ENCODE measurements around the gene ING3. TPM values are rescaled to one million over a fixed set of nuclear protein-coding genes. Genes with fewer than 3 reads are reported as not detected.

ING3 gene
- polyA plus RNA-seq, 3 donors, result 22.3 to 26.9 (median 25.9) TPM

DNA sequence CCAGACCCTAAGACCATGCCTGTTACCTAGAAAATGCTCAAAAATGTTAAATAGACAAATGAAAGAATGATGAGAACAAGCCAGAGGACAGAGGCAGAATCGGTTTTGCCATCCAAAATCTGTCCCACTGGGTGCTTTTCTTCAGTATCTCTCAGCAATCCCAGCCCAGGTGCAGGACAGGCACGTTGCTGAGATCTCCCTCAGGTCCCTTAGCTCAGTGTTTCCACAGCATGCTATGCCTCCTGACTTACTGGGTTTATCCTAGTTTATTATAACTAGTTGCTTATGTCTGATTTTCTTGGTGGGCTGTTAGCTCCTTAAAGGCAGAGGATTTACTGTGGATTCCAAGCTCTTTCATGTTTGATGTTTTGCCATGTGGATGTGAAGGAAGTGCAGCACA is 58.2 kb downstream of the ING3 start:
- WGBS (ENCODE audit: insufficient coverage), result 86% methylated on average over 2 of the region's 2 CpGs
- Histone ChIP-seq H3K36me3 (replicated peaks in 1 of 2; ENCODE audit: control insufficient read depth in 1 of 2, insufficient read depth in 2 of 2, low read length in 2 of 2) (no peaks in the 10 kb centered on the region), H4K20me1 (ENCODE audit: insufficient read depth, low read length) (no peaks in the 10 kb centered on the region), H3K27ac (ENCODE audit: low read depth in 1 of 2, low read length in 2 of 2) (no peak overlapping the region), H3K4me3 (replicated peaks in 1 of 3; ENCODE audit: low read depth in 2 of 3, low read length in 3 of 3) (no peak overlapping the region), H3K27me3 (ENCODE audit: control insufficient read depth in 2 of 2, insufficient read depth in 2 of 2, low read length in 2 of 2) (no peaks in the 10 kb centered on the region), H3K9me3 (replicated peaks in 1 of 2; ENCODE audit: control insufficient read depth in 1 of 2, insufficient read depth in 1 of 2, low read length in 2 of 2) (no peaks in the 10 kb centered on the region), H3K4me1 (ENCODE audit: control insufficient read depth in 1 of 2, insufficient read depth in 2 of 2, low read length in 2 of 2) (peaks cover 12 to 17% of the 10 kb centered on the region in 2 donors), H3K9ac (ENCODE audit: insufficient read depth, low read length, poor library complexity, severe bottlenecking) (no peak overlapping the region), H3K79me2 (ENCODE audit: insufficient read depth, low read length) (no peaks in the 10 kb centered on the region), H3K4me2 (replicated peaks; ENCODE audit: extremely low read depth, low read length, poor library complexity, severe bottlenecking) (no peak overlapping the region), H2AFZ (ENCODE audit: insufficient read depth, low read depth, low read length, poor library complexity, severe bottlenecking) (no peak overlapping the region)
- H3K9me3 Mint-ChIP-seq, result peaks cover 0 to 2% (median 0%) of the 10 kb centered on the region in 7 donors
- H3K4me3 Mint-ChIP-seq, result no peak overlapping the region
- H3K4me1 Mint-ChIP-seq, result peaks cover 25% of the 10 kb centered on the region
- no peak for DNase-seq
- H3K36me3 Mint-ChIP-seq, result peaks cover 0 to 2% of the 10 kb centered on the region in 2 donors
- H3K27ac Mint-ChIP-seq, result no peak overlapping the region
- H3K27me3 Mint-ChIP-seq (ENCODE audit: low read depth in 3 of 3), result peaks cover 2 to 10% (median 2%) of the 10 kb centered on the region in 3 donors
- TF ChIP-seq, protein P1, sequence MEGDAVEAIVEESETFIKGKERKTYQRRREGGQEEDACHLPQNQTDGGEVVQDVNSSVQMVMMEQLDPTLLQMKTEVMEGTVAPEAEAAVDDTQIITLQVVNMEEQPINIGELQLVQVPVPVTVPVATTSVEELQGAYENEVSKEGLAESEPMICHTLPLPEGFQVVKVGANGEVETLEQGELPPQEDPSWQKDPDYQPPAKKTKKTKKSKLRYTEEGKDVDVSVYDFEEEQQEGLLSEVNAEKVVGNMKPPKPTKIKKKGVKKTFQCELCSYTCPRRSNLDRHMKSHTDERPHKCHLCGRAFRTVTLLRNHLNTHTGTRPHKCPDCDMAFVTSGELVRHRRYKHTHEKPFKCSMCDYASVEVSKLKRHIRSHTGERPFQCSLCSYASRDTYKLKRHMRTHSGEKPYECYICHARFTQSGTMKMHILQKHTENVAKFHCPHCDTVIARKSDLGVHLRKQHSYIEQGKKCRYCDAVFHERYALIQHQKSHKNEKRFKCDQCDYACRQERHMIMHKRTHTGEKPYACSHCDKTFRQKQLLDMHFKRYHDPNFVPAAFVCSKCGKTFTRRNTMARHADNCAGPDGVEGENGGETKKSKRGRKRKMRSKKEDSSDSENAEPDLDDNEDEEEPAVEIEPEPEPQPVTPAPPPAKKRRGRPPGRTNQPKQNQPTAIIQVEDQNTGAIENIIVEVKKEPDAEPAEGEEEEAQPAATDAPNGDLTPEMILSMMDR (IDR thresholded peaks at IDR 0.05), result no peak
- intact Hi-C loops (cut with micrococcal nuclease), result no loop called here

DNA sequence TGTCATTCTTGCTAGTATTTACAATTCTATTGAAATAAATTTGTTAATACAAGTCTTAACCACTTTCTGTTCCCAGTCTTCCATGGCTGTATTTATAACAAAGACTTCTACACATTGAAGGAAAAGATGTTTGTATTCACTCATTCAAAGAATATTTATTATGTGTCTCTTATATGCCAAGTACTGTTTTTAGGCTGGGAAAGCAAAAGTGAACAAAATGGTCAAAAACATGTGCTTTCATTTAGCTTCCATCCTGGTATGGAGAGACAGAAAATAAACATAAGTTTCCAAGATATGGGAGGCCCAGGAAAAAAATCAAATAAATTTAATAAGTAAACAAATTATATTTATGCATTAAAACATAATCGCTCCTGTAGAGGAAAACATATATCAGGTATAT is 60.8 kb downstream of the ING3 start:
- H2AFZ ChIP-seq (ENCODE audit: insufficient read depth, low read depth, low read length, poor library complexity, severe bottlenecking), result no peak overlapping the region
- Mint-ChIP-seq H3K4me3 (no peak overlapping the region), H3K36me3 (peaks cover 3 to 5% of the 10 kb centered on the region in 2 donors), H3K27me3 (ENCODE audit: low read depth in 3 of 3) (peaks cover under 1 to 3% (median 2%) of the 10 kb centered on the region in 3 donors), H3K27ac (no peak overlapping the region), H3K9me3 (no peaks in the 10 kb centered on the region), H3K4me1 (peaks cover 22% of the 10 kb centered on the region)
- DNase-seq, result no peak
- no peak overlapping the region for H3K9ac ChIP-seq (ENCODE audit: insufficient read depth, low read length, poor library complexity, severe bottlenecking)
- no peak overlapping the region for H3K4me2 ChIP-seq (replicated peaks; ENCODE audit: extremely low read depth, low read length, poor library complexity, severe bottlenecking)
- no peaks in the 10 kb centered on the region for H4K20me1 ChIP-seq (ENCODE audit: insufficient read depth, low read length)
- no CpG with 5 or more reads among the region's 1 CpG for WGBS (ENCODE audit: insufficient coverage)
- intact Hi-C loops (cut with micrococcal nuclease), result no loop called here
- H3K27me3 ChIP-seq (ENCODE audit: control insufficient read depth in 2 of 2, insufficient read depth in 2 of 2, low read length in 2 of 2), result no peaks in the 10 kb centered on the region
- peaks cover 0 to 5% of the 10 kb centered on the region in 2 donors for H3K36me3 ChIP-seq (replicated peaks in 1 of 2; ENCODE audit: control insufficient read depth in 1 of 2, insufficient read depth in 2 of 2, low read length in 2 of 2)
- H3K4me3 ChIP-seq (replicated peaks in 1 of 3; ENCODE audit: low read depth in 2 of 3, low read length in 3 of 3), result no peak overlapping the region
- H3K79me2 ChIP-seq (ENCODE audit: insufficient read depth, low read length), result no peaks in the 10 kb centered on the region
- TF ChIP-seq, protein P1 (IDR thresholded peaks at IDR 0.05), result no peak
- H3K4me1 ChIP-seq (ENCODE audit: control insufficient read depth in 1 of 2, insufficient read depth in 2 of 2, low read length in 2 of 2), result peaks cover 10 to 13% of the 10 kb centered on the region in 2 donors
- H3K27ac ChIP-seq (ENCODE audit: low read depth in 1 of 2, low read length in 2 of 2), result no peak overlapping the region
- no peaks in the 10 kb centered on the region for H3K9me3 ChIP-seq (replicated peaks in 1 of 2; ENCODE audit: control insufficient read depth in 1 of 2, insufficient read depth in 1 of 2, low read length in 2 of 2)
